Prostate gland (tissue), 2 donors: Measurements from ENCODE around the gene TNNI3.

ENCODE experiments used
- CTCF ChIP-seq, 4 experiments: fragments of 200-600 bp in 2 of 4; fragments of 450-650 bp in 2 of 4; sonication (generic) in 2 of 4; IDR thresholded peaks; 1 replicate in 3 of 4; 2 replicates in 1 of 4; pipeline ENCODE4 v1.5.1; 2016 to 2019; ENCODE audit warnings: antibody characterized with exemption in 4 of 4, mild to moderate bottlenecking in 2 of 4, moderate library complexity in 2 of 4
- POLR2A ChIP-seq: fragments of 450-650 bp; IDR thresholded peaks from one replicate; pipeline ENCODE4 v1.6.1; 2016; ENCODE audit warnings: antibody characterized with exemption, mild to moderate bottlenecking

GRCh38 chr19:55165952-55166529, 8.5 kb upstream of the TNNI3 start:
- TF ChIP-seq POLR2A (no peak), CTCF (IDR thresholded peaks at IDR 0.05) (peak in 3 of 4 experiments; percentile 13 to 30 (median 18))
